ENCODE measurements around the gene CDKN2AIP.
"Not testable (repeated sequence)": the region's sequence is repeated elsewhere in the genome, so short reads cannot be mapped to it uniquely, and the experiment has no call there.

Gene CDKN2AIP

GRCh38 chr4:183416879-183417755, 27.3 kb upstream of the CDKN2AIP start:
- Histone ChIP-seq H3K4me1 (ENCODE audit: control insufficient read depth in 1 of 2, insufficient read depth in 2 of 2, low read length in 2 of 2) (no peaks in the 10 kb centered on the region), H3K27me3 (ENCODE audit: low read depth, low read length) (no peaks in the 10 kb centered on the region), H3K4me3 (ENCODE audit: low read depth in 1 of 2, low read length in 2 of 2) (no peak overlapping the region), H3K27ac (ENCODE audit: low read length) (no peak overlapping the region), H3K9me3 (ENCODE audit: control insufficient read depth in 1 of 2, low read length in 2 of 2) (no peaks in the 10 kb centered on the region), H3K36me3 (ENCODE audit: control insufficient read depth in 1 of 2, insufficient read depth in 2 of 2, low read length in 2 of 2) (no peaks in the 10 kb centered on the region)

- Histone ChIP-seq H3K27me3 (ENCODE audit: low read depth, low read length) (no peaks in the 10 kb centered on the region), H3K27ac (ENCODE audit: low read length) (no peak overlapping the region), H3K4me3 (ENCODE audit: low read depth in 1 of 2, low read length in 2 of 2) (no peak overlapping the region), H3K4me1 (ENCODE audit: control insufficient read depth in 1 of 2, insufficient read depth in 2 of 2, low read length in 2 of 2) (no peaks in the 10 kb centered on the region), H3K9me3 (ENCODE audit: control insufficient read depth in 1 of 2, low read length in 2 of 2) (no peaks in the 10 kb centered on the region), H3K36me3 (ENCODE audit: control insufficient read depth in 1 of 2, insufficient read depth in 2 of 2, low read length in 2 of 2) (no peaks in the 10 kb centered on the region)
Observed at GRCh38 chr4:183422962-183423631, 21.3 kb upstream of the CDKN2AIP start.

DNA sequence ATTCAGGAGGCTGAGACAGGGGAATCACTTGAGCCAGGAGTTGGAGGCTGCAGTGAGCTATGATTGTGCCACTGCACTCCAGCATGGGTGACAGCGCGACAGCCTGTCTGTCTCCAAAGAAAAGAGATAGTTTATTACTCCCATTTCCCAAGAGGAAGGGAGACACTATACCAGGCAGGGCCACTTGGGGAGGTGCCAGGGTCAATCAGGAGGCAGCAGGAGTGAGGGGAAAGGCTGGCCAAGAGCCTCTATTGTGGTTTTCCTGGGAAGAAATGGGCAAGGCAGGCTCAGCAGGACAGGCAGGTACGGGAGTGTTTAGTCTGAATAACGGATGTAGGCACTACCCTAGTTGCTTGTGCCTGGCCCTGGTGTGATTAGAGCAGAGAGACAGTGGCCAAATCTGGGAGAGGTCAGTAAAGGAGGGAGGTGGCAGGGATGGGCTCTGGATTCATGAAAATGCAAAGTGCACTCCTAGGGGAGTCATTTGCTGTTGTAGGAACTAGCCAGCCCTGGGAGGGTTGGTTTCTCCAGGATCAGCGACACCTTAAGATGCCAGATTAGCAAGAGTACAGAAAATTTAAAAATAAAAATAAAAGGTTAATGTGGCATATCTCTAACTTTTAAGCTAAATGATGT, 20.2 kb upstream of the CDKN2AIP start:
- Histone ChIP-seq H3K4me1 (ENCODE audit: control insufficient read depth in 1 of 2, insufficient read depth in 2 of 2, low read length in 2 of 2) (no peaks in the 10 kb centered on the region), H3K4me3 (ENCODE audit: low read depth in 1 of 2, low read length in 2 of 2) (no peak overlapping the region), H3K36me3 (ENCODE audit: control insufficient read depth in 1 of 2, insufficient read depth in 2 of 2, low read length in 2 of 2) (no peaks in the 10 kb centered on the region), H3K9me3 (ENCODE audit: control insufficient read depth in 1 of 2, low read length in 2 of 2) (no peaks in the 10 kb centered on the region), H3K27ac (ENCODE audit: low read length) (no peak overlapping the region), H3K27me3 (ENCODE audit: low read depth, low read length) (no peaks in the 10 kb centered on the region)

DNA sequence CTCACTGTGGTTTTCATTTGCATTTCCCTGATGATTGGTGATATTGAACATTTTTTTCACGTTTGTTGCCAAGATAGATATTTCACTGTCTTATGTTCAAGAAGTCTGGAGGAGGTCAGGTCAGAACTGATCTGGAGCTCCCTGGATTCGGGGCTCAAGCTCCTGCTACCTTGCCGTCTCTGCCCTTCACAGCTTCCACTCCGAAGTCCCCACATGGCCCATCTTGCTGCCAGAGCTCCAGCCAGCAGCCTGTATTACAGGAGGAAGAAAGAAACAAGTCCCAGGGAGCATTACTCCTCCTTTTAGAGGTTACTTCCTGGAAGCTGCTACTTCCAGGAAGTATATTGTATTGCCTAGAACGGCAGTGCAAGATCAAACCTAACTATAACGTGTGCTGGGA, 17.9 kb upstream of the CDKN2AIP start:
- no peaks in the 10 kb centered on the region for H3K4me1 ChIP-seq (ENCODE audit: control insufficient read depth in 1 of 2, insufficient read depth in 2 of 2, low read length in 2 of 2)
- H3K27ac ChIP-seq (ENCODE audit: low read length) = no peak overlapping the region
- H3K36me3 ChIP-seq (ENCODE audit: control insufficient read depth in 1 of 2, insufficient read depth in 2 of 2, low read length in 2 of 2) = no peaks in the 10 kb centered on the region
- no peaks in the 10 kb centered on the region for H3K9me3 ChIP-seq (ENCODE audit: control insufficient read depth in 1 of 2, low read length in 2 of 2)
- no peak overlapping the region for H3K4me3 ChIP-seq (ENCODE audit: low read depth in 1 of 2, low read length in 2 of 2)
- no peaks in the 10 kb centered on the region for H3K27me3 ChIP-seq (ENCODE audit: low read depth, low read length)

DNA sequence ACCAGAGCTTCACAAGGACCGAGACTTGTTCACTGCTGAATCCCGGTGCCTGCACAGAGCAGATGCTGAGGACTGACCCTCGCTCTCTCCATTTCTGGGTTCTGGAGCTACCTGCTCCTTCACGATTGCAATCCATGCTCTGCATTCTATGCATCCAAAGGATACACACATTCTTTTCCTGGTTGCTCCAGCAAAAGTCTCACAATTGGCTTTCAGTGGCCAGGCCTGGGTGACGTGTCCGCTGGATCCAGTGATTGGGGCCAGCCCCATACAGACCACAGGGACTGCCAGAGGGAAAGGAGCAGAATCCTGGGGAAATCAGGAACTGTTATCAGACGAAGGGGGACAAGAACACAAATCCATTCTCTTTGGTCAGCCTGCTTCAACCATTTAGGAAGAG, 14.9 kb upstream of the CDKN2AIP start:
- H3K27ac ChIP-seq (ENCODE audit: low read length) = no peak overlapping the region
- no peaks in the 10 kb centered on the region for H3K4me1 ChIP-seq (ENCODE audit: control insufficient read depth in 1 of 2, insufficient read depth in 2 of 2, low read length in 2 of 2)
- no peaks in the 10 kb centered on the region for H3K36me3 ChIP-seq (ENCODE audit: control insufficient read depth in 1 of 2, insufficient read depth in 2 of 2, low read length in 2 of 2)
- H3K4me3 ChIP-seq (ENCODE audit: low read depth in 1 of 2, low read length in 2 of 2) = no peak overlapping the region
- no peaks in the 10 kb centered on the region for H3K9me3 ChIP-seq (ENCODE audit: control insufficient read depth in 1 of 2, low read length in 2 of 2)
- H3K27me3 ChIP-seq (ENCODE audit: low read depth, low read length) = no peaks in the 10 kb centered on the region

DNA sequence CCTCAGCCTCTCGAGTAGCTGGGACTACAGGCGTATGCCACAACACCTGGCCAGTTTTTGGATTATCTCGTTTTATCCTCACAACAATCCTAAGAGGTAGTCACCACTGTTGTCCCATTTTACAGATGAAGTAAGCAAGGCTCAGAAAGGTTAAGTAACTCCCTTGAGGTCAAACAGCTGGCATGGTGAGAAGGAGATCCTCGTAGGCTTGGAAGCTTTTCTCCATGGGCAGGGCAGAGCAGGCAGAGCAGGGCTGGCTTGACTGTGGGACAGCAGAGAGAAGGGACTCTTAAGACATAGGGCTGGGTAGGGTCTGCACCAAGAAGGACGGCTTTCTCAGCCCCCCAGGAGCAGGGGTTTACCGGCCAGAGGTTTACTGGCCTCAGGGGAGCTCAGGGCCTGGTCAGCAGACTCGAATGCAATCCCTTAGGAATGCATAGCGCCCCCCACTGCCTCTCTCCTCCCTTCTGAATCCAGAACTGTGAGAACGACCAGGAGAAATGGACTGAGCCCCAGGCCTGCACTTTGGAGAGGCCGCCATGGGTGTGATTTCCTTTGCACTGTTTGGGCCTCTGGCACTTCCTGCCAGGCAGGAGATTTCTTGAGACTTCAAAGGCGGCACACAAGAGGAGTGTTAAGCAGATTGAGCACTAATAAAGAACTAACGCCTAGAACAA, 14.0 kb upstream of the CDKN2AIP start:
- Histone ChIP-seq H3K27ac (ENCODE audit: low read length) (peak overlapping the region; percentile 21), H3K4me3 (ENCODE audit: low read depth in 1 of 2, low read length in 2 of 2) (no peak overlapping the region), H3K36me3 (ENCODE audit: control insufficient read depth in 1 of 2, insufficient read depth in 2 of 2, low read length in 2 of 2) (no peaks in the 10 kb centered on the region), H3K27me3 (ENCODE audit: low read depth, low read length) (no peaks in the 10 kb centered on the region), H3K9me3 (ENCODE audit: control insufficient read depth in 1 of 2, low read length in 2 of 2) (no peaks in the 10 kb centered on the region), H3K4me1 (ENCODE audit: control insufficient read depth in 1 of 2, insufficient read depth in 2 of 2, low read length in 2 of 2) (no peaks in the 10 kb centered on the region)

- Histone ChIP-seq H3K9me3 (ENCODE audit: control insufficient read depth in 1 of 2, low read length in 2 of 2) (no peaks in the 10 kb centered on the region), H3K36me3 (ENCODE audit: control insufficient read depth in 1 of 2, insufficient read depth in 2 of 2, low read length in 2 of 2) (no peaks in the 10 kb centered on the region), H3K27ac (ENCODE audit: low read length) (peak overlapping the region; percentile 21), H3K4me1 (ENCODE audit: control insufficient read depth in 1 of 2, insufficient read depth in 2 of 2, low read length in 2 of 2) (no peaks in the 10 kb centered on the region), H3K27me3 (ENCODE audit: low read depth, low read length) (no peaks in the 10 kb centered on the region), H3K4me3 (ENCODE audit: low read depth in 1 of 2, low read length in 2 of 2) (no peak overlapping the region)
Observed at GRCh38 chr4:183430994-183431347, 13.5 kb upstream of the CDKN2AIP start.

DNA sequence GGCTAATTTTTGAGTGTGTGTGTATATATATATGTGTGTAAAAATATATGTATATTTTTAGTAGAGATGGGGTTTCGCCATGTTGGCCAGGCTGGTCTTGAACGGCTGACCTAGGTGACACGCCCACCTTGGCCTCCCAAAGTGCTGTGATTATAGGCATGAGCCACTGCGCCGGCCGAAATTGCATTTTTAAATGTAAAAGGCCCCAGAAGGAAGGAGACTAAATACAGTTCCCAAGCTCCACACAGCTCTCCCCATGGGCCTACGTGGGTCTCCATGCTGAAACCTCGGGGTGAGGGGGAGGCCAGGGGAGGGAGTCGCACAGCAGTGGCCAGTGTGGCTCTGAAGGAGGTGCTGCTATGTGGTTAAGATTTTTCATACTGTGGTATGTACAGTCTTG, 12.8 kb upstream of the CDKN2AIP start:
- Histone ChIP-seq H3K27ac (ENCODE audit: low read length) (no peak overlapping the region), H3K4me1 (ENCODE audit: control insufficient read depth in 1 of 2, insufficient read depth in 2 of 2, low read length in 2 of 2) (no peaks in the 10 kb centered on the region), H3K36me3 (ENCODE audit: control insufficient read depth in 1 of 2, insufficient read depth in 2 of 2, low read length in 2 of 2) (no peaks in the 10 kb centered on the region), H3K9me3 (ENCODE audit: control insufficient read depth in 1 of 2, low read length in 2 of 2) (no peaks in the 10 kb centered on the region), H3K27me3 (ENCODE audit: low read depth, low read length) (no peaks in the 10 kb centered on the region), H3K4me3 (ENCODE audit: low read depth in 1 of 2, low read length in 2 of 2) (no peak overlapping the region)

DNA sequence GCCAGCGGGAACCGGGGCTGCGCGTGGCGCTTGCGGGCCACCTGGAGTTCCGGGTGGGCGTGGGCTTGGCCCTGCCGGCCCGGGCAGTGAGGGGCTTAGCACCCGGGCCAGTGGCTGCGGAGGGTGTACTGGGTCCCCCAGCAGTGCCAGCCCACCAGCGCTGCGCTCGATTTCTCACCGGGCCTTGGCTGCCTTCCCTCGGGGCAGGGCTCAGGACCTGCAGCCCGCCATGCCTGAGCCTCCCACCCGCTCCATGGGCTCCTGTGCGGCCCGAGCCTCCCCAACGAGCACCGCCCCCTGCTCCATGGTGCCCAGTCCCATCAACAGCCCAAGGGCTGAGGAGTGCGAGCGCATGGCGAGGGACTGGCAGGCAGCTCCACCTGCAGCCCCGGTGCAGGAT, 11.3 kb upstream of the CDKN2AIP start:
- not testable (repeated sequence) for H3K4me1 ChIP-seq (ENCODE audit: control insufficient read depth in 1 of 2, insufficient read depth in 2 of 2, low read length in 2 of 2); H3K27ac ChIP-seq (ENCODE audit: low read length); H3K9me3 ChIP-seq (ENCODE audit: control insufficient read depth in 1 of 2, low read length in 2 of 2); H3K36me3 ChIP-seq (ENCODE audit: control insufficient read depth in 1 of 2, insufficient read depth in 2 of 2, low read length in 2 of 2); H3K27me3 ChIP-seq (ENCODE audit: low read depth, low read length); H3K4me3 ChIP-seq (ENCODE audit: low read depth in 1 of 2, low read length in 2 of 2)

DNA sequence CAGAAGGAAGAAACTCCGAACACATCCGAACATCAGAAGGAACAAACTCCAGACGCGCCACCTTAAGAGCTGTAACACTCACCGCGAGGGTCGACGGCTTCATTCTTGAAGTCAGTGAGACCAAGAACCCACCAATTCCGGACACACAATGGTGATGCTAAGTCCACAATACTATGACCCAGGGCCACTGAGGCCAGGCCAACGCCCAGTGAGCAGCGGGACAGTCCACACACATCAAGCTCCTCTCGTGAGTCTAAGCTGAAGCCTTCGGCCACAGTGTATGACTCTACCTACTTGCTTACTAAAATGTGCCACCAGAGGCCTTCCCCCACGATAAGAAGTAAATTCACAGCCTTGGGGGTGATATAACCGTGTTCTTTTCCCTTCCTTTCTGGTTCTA, 10.2 kb upstream of the CDKN2AIP start:
- Histone ChIP-seq H3K36me3 (ENCODE audit: control insufficient read depth in 1 of 2, insufficient read depth in 2 of 2, low read length in 2 of 2) (no peaks in the 10 kb centered on the region), H3K9me3 (ENCODE audit: control insufficient read depth in 1 of 2, low read length in 2 of 2) (no peaks in the 10 kb centered on the region), H3K4me1 (ENCODE audit: control insufficient read depth in 1 of 2, insufficient read depth in 2 of 2, low read length in 2 of 2) (no peaks in the 10 kb centered on the region), H3K27me3 (ENCODE audit: low read depth, low read length) (no peaks in the 10 kb centered on the region), H3K27ac (ENCODE audit: low read length) (no peak overlapping the region), H3K4me3 (ENCODE audit: low read depth in 1 of 2, low read length in 2 of 2) (no peak overlapping the region)

DNA sequence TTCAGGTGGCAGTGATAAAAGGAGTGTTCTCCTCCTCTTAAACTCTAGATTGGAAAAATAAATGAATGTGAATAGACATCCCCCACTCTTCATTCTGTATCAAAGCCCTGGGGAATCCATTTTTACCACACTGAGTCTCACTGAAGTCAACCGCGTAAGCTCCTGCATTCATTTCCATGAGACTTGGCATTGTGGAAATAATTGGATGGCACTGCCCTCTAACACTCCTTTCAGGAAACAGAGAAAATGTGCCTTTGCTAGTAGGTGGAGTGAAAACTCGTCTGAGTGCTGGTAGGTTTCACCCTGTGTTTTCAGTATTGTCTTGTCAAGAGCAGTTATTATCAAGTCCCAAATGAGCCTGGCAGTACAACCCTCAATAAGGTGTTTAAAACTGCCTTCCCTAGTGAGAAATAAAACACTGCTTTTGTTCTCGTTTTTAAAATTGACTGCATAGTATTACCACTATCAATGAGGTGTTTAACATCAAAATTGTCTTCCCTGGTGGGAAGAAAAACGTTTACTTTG, 9.7 kb upstream of the CDKN2AIP start:
- Histone ChIP-seq H3K27ac (ENCODE audit: low read length) (no peak overlapping the region), H3K4me1 (ENCODE audit: control insufficient read depth in 1 of 2, insufficient read depth in 2 of 2, low read length in 2 of 2) (no peaks in the 10 kb centered on the region), H3K9me3 (ENCODE audit: control insufficient read depth in 1 of 2, low read length in 2 of 2) (no peaks in the 10 kb centered on the region), H3K27me3 (ENCODE audit: low read depth, low read length) (no peaks in the 10 kb centered on the region), H3K36me3 (ENCODE audit: control insufficient read depth in 1 of 2, insufficient read depth in 2 of 2, low read length in 2 of 2) (no peaks in the 10 kb centered on the region), H3K4me3 (ENCODE audit: low read depth in 1 of 2, low read length in 2 of 2) (no peak overlapping the region)
